Small intestine (tissue), 7 donors: ENCODE measurements around the gene PILRB. TPM values are rescaled to one million over a fixed set of nuclear protein-coding genes. Genes with fewer than 3 reads are reported as not detected.
"Not testable (repeated sequence)": the region's sequence is repeated elsewhere in the genome, so short reads cannot be mapped to it uniquely, and the experiment has no call there.

Source experiments
- DNase-seq, 2 donors: peaks; one replicate each; pipeline versions ENCODE4 v3.0.0 to v3.0.0-alpha.2; 2013
- FAIRE-seq: peaks from 2 replicates; lab custom pipeline; 2012; peaks lifted over from hg19 to GRCh38; lab: Jason Lieb, UNC
- H3K27ac ChIP-seq, 3 donors: one replicate each; pipeline ENCODE4 v1.5.1; 2013; ENCODE audit warnings: low read length in 2 of 3, mild to moderate bottlenecking in 2 of 3, control low read depth in 1 of 3, inconsistent platforms in 1 of 3, low read depth in 1 of 3, moderate library complexity in 1 of 3
- H3K27me3 ChIP-seq, 3 donors: one replicate each; pipeline ENCODE4 v1.6.1; 2013; ENCODE audit warnings: low read length in 3 of 3, inconsistent platforms in 1 of 3; ENCODE audit not compliant: control insufficient read depth in 3 of 3, insufficient read depth in 3 of 3
- H3K36me3 ChIP-seq, 3 donors: one replicate each; pipeline ENCODE4 v1.6.1; 2013; ENCODE audit warnings: low read length in 3 of 3, inconsistent platforms in 1 of 3, low read depth in 1 of 3, mild to moderate bottlenecking in 1 of 3, moderate library complexity in 1 of 3; ENCODE audit not compliant: control insufficient read depth in 3 of 3, insufficient read depth in 2 of 3
- H3K4me1 ChIP-seq, 3 donors: one replicate each; pipeline ENCODE4 v1.6.1; 2013; ENCODE audit warnings: low read length in 2 of 3, inconsistent platforms in 1 of 3, low read depth in 1 of 3, mild to moderate bottlenecking in 1 of 3, moderate library complexity in 1 of 3; ENCODE audit not compliant: control insufficient read depth in 3 of 3, insufficient read depth in 2 of 3
- H3K4me3 ChIP-seq, 3 donors: one replicate each; pipeline ENCODE4 v1.5.1; 2013; ENCODE audit warnings: low read length in 3 of 3, control low read depth in 1 of 3, inconsistent platforms in 1 of 3, low read depth in 1 of 3, mild to moderate bottlenecking in 1 of 3, moderate library complexity in 1 of 3
- H3K9me3 ChIP-seq, 2 donors: one replicate each; pipeline ENCODE4 v1.6.1; 2013; ENCODE audit warnings: low read depth in 1 of 2, low read length in 1 of 2; ENCODE audit not compliant: control insufficient read depth in 2 of 2, insufficient read depth in 1 of 2
- WGBS, 3 donors: extraction: QIAGEN DNeasy Blood & Tissue Kit; methylation state at CpG; one replicate each; pipeline ENCODE4 v1.1.7; 2013; 5-methylcytosine and 5-hydroxymethylcytosine counted together
- polyA plus RNA-seq, 4 donors: library from polyadenylated mRNA; stranded (reverse) in 3 of 4; unstranded in 1 of 4; fragments of 200-250 nt in 3 of 4; fragments of 120-200 nt in 1 of 4; gene quantifications; one replicate each; pipeline versions ENCODE4 v1.2.1 to v1.2.3, GENCODE V29; 2013
- donor health status: healthy with polysubstance abuse.
- donor health status: control.
- donor health status: control.
- donor health status: Bipolar disorder and iron deficiency.
- donor health status: healthy.

PILRB gene
- polyA plus RNA-seq, 4 donors = 39.1 to 117 (median 57.2) TPM

DNA sequence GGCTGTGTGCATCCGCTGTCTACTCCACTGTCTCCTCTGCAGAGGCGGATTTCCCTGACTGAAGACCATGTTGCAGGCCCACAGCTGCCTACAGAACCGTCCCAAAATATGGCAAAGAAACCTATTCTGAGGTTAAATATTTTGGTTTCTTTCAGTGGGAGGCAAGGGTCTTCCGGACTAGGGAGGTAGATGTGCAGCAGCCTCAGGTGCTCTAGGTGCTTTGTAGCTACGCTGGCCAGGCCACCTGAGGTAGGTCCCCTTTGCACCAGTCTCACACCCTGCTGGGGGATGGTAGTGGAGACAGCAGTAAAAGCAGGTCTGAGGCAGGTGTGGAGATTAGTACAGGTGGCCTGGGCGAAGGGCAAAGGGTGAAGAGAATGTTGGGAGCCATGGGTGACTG lies 8.2 kb upstream of the PILRB start:
- Histone ChIP-seq H3K4me3 (no peak overlapping the region), H3K4me1 (peaks cover 0 to 1% (median 0%) of the 10 kb centered on the region in 3 donors), H3K27ac (no peak overlapping the region), H3K9me3 (no peaks in the 10 kb centered on the region), H3K27me3 (no peaks in the 10 kb centered on the region), H3K36me3 (peaks cover 14 to 74% (median 14%) of the 10 kb centered on the region in 3 donors)
- DNase-seq = no peak
- FAIRE-seq = no peak
- 88 to 93% (median 92%) methylated on average over 6 of the region's 6 CpGs for WGBS, 3 donors

DNA sequence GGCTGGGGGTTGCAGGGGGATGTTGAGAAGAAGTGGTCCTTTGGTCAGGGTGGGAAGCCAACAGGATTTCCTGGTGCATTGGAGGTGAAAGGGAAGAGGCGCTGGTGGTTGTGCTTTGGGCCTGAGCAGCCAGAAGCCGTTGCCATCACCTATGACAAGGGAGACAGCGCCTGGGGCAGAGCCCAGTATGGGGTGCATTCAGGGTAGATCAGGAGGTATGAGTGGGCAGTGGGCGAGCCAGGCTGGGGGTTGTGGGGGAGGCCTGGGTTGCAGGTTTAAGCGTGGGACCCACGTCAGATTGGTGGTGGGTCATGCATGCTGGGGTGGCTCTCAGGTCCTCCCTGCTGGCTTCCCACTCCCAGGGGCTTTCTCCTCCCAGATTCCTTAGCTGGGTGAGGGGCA lies 6.3 kb upstream of the PILRB start:
- DNase-seq (no peak), FAIRE-seq (no peak)
- H3K9me3 ChIP-seq = no peaks in the 10 kb centered on the region
- H3K27ac ChIP-seq = peak overlapping the region in 1 of 3 donors; percentile 65
- 72 to 96% (median 81%) methylated on average over 6 of the region's 6 CpGs for WGBS, 3 donors
- no peaks in the 10 kb centered on the region for H3K27me3 ChIP-seq
- peaks cover 17 to 87% (median 21%) of the 10 kb centered on the region in 3 donors for H3K36me3 ChIP-seq
- no peaks in the 10 kb centered on the region for H3K4me1 ChIP-seq
- H3K4me3 ChIP-seq = no peak overlapping the region

DNA sequence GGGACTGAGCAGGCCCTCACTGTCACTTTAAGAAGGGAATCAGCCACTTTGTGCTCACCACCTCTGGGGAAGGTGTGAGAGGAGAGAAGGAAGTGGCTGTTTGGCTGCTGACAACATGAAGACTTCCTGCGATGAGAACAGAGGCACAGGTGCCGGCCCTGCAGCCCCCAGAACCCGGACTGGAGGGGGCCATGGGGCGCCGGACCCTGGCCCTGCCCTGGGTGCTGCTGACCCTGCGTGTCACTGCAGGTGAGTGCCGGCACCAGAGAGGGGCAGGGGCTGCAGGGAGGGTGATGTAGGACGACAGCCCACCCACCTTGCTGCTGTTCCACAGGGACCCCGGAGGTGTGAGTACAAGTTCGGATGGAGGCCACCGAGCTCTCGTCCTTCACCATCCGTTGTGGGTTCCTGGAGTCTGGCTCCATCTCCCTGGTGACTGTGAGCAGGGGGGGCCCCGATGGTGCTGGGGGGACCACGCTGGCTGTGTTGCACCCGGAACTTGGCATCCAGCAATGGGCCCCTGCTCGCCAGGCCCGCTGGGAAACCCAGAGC lies 5.6 kb upstream of the PILRB start:
- H3K27me3 ChIP-seq, FAIRE-seq, DNase-seq, H3K9me3 ChIP-seq, H3K4me1 ChIP-seq: not testable (repeated sequence)
- 83 to 92% (median 84%) methylated on average over 15 to 18 of the region's 18 CpGs for WGBS, 3 donors
- Histone ChIP-seq H3K36me3 (peaks cover 18 to 89% (median 20%) of the 10 kb centered on the region in 3 donors), H3K4me3 (peak overlapping the region in 1 of 3 donors; percentile 34), H3K27ac (peak overlapping the region in 2 of 3 donors; percentile 17 to 63)

DNA sequence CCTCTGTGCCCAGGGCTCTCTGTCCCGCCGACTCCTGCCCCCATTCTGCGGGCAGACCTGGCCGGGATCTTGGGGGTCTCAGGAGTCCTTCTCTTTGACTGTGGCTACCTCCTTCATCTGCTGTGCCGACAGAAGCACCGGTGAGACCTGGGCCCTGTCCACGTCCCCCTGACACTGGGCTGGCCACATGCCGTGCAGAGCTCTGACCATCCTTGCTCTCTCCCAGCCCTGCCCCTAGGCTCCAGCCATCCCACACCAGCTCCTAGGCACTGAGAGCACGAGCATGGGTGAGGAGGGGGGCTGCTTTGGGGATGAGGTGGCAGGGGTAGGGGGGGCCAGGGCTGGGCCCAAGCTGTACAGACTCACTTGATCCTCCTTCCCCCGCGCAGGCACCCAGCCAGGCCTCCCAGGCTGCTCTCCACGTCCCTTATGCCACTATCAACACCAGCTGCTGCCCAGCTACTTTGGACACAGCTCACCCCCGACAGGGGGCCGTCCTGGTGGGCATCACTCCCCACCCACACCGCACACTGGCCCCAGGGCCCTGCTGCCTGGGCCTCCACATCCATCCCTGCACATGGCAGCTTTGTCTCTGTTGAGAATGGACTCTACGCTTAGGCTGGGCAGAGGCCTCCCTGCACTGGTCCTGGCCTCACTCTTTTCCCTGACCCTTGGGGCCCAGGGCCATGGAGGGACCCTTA lies 4.8 kb upstream of the PILRB start:
- FAIRE-seq (no peak), DNase-seq (no peak)
- peak overlapping the region in 1 of 3 donors; percentile 32 for H3K27ac ChIP-seq
- H3K27me3 ChIP-seq = no peaks in the 10 kb centered on the region
- H3K4me3 ChIP-seq = no peak overlapping the region
- WGBS, 3 donors = 90 to 93% (median 93%) methylated on average over 14 to 16 of the region's 16 CpGs
- H3K4me1 ChIP-seq = no peaks in the 10 kb centered on the region
- H3K36me3 ChIP-seq = peaks cover 14 to 88% (median 20%) of the 10 kb centered on the region in 3 donors
- no peaks in the 10 kb centered on the region for H3K9me3 ChIP-seq

DNA sequence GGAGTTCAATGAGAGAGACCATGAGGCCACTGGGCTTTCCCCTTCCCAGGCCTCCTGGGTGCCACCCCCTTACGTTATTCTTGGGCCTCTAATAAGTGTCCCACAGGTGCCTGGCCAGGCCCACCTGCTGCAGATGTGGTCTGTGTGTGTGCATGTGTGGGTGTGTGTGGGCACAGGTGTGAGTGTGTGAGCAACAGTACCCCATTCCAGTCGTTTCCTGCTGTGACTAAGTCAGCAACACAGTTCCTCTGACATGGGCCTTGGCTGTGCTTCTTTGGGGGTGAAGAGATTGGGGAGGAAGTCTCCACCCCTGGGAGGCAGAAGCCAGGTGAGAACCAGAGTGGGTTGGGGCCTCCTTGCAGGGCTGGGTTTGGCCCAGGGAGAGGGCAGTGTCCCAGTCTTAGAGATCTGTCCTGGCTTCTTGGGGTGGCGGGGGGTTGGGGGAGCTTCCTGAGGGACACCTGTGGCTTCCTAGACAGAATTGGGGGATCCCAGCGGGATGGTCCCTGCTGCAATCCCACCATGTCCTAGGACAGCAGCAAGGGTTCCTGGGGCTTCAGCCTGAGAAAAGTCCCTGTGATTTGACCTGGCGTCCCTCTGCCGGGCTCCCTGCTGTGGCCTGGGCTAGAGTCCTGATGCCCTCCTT lies 4.1 kb upstream of the PILRB start:
- no peak overlapping the region for H3K4me3 ChIP-seq
- H3K9me3 ChIP-seq = no peaks in the 10 kb centered on the region
- no peak for DNase-seq
- peak overlapping the region in 1 of 3 donors; percentile 32 for H3K27ac ChIP-seq
- 81 to 82% (median 81%) methylated on average over 6 of the region's 6 CpGs for WGBS, 3 donors
- no peak for FAIRE-seq
- H3K27me3 ChIP-seq = no peaks in the 10 kb centered on the region
- H3K36me3 ChIP-seq = peaks cover 14 to 91% (median 26%) of the 10 kb centered on the region in 3 donors
- no peaks in the 10 kb centered on the region for H3K4me1 ChIP-seq

DNA sequence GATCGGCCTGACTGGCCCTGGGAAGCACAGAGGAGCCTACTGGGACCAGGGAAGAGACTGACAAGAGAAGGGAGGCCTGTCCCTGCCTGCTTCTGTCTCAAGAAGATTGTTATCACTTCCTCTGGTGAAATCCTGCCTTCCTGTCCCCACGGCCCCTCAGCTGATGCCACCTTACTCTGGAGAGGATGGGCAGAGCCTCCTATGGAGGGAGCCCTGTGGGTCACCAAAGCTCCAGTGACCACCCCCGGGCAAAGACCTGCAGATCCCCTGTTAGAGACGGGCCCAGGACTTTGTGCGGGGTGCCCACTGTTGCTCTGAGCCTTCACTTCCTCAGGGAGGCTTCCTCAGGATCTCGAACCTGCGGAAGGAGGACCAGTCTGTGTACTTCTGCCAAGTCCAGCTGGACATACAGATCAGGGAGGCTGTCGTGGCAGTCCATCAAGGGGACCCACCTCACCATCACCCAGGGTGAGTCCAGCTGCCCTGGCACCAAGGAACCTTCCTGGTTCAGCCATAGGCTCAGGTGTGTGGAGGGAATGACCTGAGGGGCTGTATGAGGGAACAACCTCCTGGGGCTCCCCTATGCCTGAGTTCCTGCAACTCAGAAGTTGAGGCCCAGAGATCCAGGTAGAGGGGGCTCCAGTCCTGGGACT lies 1.4 kb upstream of the PILRB start:
- H3K27me3 ChIP-seq = no peaks in the 10 kb centered on the region
- H3K9me3 ChIP-seq = no peaks in the 10 kb centered on the region
- no peaks in the 10 kb centered on the region for H3K4me1 ChIP-seq
- 90 to 94% (median 90%) methylated on average over 8 of the region's 8 CpGs for WGBS, 3 donors
- H3K27ac ChIP-seq = no peak overlapping the region
- DNase-seq (no peak), FAIRE-seq (no peak)
- H3K4me3 ChIP-seq = no peak overlapping the region
- H3K36me3 ChIP-seq = peaks cover 19 to 94% (median 35%) of the 10 kb centered on the region in 3 donors

DNA sequence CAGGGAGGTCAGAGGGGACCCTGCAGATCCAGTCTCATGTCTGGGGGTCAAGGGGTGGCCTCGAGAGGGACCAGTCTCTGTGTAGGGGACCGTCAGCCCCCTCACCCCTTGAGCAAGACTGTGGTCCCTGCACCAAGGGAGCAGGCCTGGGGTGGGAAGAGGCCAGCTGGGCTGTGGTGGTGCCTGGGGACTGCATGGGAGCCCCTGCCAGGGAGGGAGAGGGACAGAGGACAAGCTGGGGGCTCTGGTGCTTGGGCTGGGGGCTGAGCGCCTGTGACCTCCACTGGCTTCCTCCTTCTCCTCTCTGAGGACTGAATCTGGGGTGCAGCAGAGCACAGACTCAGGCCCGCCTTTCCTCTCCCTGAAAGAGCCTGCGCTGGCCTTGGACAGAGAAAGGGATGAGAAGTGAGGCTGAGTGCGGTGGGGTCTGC lies 771 bp upstream of the PILRB start:
- H3K36me3 ChIP-seq = peaks cover 19 to 93% (median 35%) of the 10 kb centered on the region in 3 donors
- DNase-seq = no peak
- no peaks in the 10 kb centered on the region for H3K4me1 ChIP-seq
- H3K27ac ChIP-seq = no peak overlapping the region
- 94 to 96% (median 95%) methylated on average over 6 of the region's 6 CpGs for WGBS, 3 donors
- H3K4me3 ChIP-seq = no peak overlapping the region
- no peaks in the 10 kb centered on the region for H3K27me3 ChIP-seq
- FAIRE-seq = no peak
- H3K9me3 ChIP-seq = no peaks in the 10 kb centered on the region

DNA sequence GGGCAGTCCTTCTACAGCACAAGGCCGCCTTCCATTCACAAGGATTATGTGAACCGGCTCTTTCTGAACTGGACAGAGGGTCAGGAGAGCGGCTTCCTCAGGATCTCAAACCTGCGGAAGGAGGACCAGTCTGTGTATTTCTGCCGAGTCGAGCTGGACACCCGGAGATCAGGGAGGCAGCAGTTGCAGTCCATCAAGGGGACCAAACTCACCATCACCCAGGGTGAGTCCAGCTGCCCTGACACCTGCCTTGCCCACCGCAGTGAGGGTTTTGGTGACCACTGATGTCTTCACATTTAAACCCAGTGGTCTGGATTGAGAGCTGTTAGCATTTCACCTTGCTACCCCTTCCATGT lies 918 bp downstream of the PILRB start:
- no peak overlapping the region for H3K27ac ChIP-seq
- 96 to 98% (median 97%) methylated on average over 8 of the region's 8 CpGs for WGBS, 3 donors
- no peaks in the 10 kb centered on the region for H3K27me3 ChIP-seq
- H3K9me3 ChIP-seq = no peaks in the 10 kb centered on the region
- no peak for DNase-seq
- H3K4me1 ChIP-seq = no peaks in the 10 kb centered on the region
- H3K4me3 ChIP-seq = no peak overlapping the region
- no peak for FAIRE-seq
- H3K36me3 ChIP-seq = peaks cover 17 to 84% (median 31%) of the 10 kb centered on the region in 3 donors
